T follicular helper cell (primary cell): ENCODE results near the gene MEGF6.

Experiments used
- DNase-seq: peaks from one replicate; pipeline ENCODE4 v3.0.0-alpha.2; 2020; ENCODE audit warnings: low read depth

The MEGF6 gene

DNA sequence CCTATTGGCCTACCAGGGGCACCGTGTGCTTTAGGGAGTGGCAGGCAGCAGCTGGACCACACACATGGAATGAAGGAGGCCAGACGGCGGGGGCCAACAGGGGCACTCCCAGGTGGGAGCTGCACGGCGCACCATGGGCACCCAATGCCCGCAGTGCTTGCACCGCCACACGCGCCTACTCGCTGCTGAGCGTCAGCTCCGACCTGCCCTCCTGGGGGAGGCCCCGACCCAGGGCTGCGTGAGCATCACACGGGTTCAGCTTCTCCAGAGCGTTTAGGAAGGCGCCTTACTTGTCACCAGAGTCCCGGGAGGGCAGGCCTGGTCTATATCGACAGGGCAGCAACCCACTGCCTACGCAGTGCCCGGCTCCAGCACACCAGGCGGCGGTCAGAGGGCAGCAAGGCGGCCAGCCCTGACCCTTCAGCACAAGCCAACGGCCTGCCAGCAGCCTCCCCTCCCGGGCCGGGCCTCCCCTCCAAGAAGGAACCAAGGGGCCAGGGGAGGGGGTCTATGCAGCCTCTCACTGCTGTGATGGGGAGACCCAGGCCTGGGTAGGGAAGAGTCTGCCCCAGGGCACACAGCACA is 91.9 kb downstream of the MEGF6 start:
- no peak for DNase-seq

DNA sequence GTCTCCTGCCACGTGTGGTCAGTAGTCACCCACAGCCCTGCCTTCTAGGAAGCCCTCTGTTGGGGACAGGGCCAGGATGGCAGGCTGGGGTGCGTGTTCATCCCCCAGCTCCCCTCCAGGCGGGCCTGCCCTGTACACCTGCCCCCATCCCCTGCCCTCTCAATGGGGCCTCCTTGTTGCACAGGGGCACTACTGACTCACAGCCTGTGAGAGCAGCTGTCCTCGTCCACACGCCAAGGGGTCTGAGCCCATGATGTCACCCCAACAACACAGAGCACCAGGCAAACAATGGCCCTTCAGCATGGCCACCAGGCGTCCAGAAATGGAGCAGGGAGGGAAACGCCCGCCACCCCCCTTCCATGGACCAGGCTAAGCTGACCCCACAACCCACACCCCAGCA is 92.6 kb downstream of the MEGF6 start:
- DNase-seq = no peak

- peak; percentile 15 for DNase-seq
Measured at GRCh38 chr1:3518256-3518655, 93.1 kb downstream of the MEGF6 start.

GRCh38 chr1:3516911-3517675 is 94.2 kb downstream of the MEGF6 start:
- DNase-seq = no peak

DNA sequence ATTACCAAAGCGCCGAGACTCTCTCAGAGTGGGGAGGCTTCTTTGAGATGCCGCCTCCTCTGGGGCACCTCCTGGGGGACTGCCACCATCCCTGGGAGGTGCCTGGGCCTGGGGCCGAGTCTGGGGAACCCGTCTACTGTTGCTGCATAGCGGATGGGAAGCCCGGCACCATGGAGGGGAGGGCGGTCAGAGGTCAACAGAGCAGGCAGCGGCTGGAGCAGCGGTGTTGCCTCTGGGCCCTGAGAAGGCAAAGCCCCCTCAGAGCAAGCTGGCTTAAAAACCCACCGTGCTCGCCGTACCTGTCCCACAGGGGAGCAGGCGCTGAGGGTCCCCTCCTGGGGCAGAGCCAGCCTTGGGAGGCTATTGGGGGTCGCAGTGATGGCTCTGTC is 94.8 kb downstream of the MEGF6 start:
- DNase-seq = no peak

DNA sequence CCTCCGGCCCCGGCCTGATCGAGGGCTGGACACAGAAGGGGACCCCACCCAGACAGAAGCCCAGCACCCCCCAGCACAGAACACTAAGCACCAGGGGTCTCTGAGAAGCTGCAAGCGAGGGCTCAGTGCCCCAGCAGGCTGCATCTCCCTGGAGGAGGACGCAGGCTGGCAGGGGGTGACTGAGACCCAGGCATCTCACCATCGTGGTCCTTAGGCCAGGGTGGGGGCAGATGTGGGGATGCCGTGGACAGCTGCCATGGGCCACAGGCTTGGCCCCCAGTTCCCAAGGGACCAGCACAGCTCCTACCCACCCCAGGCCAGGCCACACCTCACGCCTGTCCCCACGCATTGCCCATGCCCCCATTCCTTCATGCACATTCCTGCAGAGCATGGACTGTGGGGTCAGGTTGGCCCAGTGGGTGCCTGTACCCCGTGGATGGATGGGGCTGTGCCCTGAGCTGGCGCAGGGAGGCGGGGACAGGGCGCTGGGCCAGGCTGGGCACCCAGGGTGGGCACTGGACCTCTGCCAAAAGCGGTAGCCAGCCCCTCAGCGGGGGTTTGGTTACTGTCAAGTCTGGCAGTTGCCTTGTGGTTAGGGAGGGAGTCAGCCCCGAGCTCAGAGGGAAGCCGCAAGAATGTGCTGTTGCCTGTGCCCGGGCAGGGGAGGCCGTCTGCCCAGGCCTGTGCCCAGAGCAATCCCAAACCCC is 95.4 kb downstream of the MEGF6 start:
- DNase-seq = no peak

GRCh38 chr1:3515272-3515671 is 96.0 kb downstream of the MEGF6 start:
- no peak for DNase-seq

DNA sequence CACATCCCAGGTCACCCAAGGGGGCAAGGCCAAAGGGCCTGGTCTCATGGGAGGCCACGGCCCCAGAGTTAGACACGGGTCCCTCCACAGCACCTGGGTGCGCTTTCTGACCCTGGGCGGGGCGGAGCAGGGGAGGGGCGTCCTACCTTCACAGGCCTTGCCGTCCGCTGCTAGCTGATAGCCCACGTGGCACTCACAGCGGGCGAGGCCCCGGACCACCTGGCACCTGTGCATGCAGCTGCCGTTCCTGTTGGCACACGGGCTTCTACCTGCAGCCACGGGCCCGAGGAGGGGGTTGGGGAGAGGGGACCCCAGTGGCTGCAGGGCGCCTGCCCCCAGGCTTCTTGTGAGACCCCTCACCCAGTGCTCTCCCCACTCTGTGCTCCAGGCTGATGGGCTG is 96.9 kb downstream of the MEGF6 start:
- no peak for DNase-seq

- no peak for DNase-seq
Measured at GRCh38 chr1:3511856-3512255, 99.5 kb downstream of the MEGF6 start.

DNA sequence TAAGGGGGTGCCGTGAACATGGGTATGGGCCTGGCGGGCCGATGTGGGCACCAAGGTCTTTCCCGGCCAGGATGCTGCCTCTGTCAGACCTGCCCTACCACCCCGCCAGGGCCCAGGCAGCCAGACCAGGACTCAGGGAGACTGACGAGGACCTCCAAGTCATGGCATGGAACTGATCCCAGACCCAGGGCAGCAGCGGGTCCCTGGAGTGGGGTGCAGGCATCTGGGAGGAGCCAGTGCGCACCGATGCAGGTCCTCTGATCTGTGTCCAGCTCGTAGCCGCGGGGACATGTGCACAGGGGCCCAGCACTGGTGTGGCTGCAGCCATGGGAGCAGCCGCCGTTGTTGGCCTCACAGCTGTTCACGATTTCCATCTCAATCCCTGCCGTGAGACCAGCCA is 100.0 kb downstream of the MEGF6 start:
- no peak for DNase-seq

DNA sequence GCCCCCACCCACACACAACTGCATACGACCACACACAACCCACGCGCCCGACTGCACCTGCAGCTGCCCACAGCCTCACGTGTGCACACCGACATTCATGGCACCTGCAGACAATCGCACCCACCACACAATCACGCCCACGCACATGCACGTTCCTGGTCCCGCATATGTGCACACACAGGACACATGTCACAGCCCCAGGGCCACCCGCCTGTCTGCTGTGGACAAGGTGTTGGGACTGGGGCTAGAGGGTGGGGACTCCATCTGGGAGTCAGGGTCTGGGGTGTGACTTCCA is 100.4 kb downstream of the MEGF6 start:
- no peak for DNase-seq

DNA sequence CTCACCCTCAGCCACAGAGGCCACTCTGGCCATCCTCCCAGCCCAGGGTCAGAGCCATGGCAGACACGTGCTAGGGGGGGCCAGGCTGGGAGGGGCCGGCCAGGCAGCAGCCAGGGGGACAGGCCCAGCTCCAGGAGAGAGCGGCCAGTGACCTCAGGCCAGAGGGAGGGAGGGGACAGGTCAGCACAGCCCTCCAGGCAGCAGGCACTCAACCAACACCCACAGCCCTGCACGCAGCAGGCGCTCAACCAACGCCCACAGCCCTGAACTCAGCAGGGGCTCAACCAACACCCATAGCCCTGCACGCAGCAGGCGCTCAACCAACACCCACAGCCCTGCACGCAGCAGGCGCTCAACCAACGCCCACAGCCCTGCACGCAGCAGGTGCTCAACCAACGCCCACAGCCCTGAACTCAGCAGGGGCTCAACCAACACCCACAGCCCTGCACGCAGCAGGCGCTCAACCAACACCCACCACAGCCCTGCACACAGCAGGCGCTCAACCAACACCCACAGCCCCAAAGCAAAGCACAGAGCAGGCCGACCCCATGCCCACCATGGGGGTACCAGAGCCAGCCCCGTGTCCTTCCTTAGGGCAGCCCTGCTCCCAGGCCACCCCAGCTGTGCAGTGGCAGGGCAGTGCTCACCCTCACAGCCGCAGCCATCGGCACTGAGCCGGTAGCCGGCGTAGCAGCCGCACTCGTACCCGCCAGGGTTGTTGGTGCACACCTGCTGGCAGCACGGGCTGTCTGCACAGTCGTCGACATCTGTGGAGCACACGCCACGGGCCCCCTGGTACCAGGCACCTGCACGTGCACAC is 101.0 kb downstream of the MEGF6 start:
- no peak for DNase-seq

- no peak for DNase-seq
Measured at GRCh38 chr1:3509721-3510120, 101.6 kb downstream of the MEGF6 start.

- no peak for DNase-seq
Measured at GRCh38 chr1:3508757-3509415, 102.4 kb downstream of the MEGF6 start.

DNA sequence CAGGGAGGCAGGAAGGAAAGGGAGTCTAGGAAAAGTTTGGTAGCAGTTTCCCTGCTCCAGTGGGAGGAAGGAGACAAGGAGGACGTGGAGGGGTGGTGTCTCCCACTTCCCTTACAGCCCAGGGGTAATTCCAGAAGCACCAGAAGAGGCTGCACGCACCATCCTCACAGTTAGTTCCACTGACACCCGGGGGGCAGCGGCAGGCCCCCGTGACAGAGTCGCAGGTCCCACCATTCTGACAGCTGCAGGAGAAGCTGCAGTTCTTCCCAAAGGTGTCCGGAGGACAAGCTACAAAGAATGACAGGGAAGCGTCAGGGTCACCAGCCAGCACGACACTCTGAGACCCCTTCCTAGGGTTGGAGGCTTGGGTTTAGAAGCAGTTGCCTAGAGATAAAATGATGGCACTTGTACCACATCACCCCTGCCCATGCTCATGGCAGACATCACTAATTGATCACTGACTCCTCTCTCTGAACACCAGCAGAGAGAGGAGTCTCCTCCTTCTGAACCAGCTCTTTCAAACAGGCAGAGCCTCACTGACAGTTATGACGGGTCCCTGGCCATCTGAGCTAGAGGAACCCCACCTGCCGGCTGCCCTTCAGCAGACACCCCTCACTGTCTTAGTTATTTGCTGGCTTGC is 103.6 kb downstream of the MEGF6 start:
- DNase-seq = no peak

GRCh38 chr1:3506943-3507342 is 104.4 kb downstream of the MEGF6 start:
- no peak for DNase-seq

- no peak for DNase-seq
Measured at GRCh38 chr1:3506041-3506440, 105.3 kb downstream of the MEGF6 start.

DNA sequence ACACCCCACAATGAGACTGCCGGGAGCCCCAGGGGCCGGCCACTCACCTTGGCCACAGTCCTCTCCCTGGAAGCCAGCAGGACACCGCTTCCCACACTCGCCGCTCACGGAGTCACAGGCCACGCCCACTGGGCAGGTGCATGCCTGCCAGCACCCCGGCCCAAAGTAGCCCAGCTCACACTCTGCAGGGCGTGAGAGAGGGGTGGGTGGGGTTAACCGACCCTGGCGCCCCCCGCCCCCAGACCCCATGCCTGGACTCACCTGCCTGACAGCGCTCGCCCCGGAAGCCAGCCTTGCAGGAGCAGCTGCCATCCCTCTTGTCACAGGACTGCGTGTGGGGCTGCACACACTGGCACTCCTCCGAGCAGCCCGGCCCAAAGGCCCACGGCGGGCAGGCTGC is 106.1 kb downstream of the MEGF6 start:
- no peak for DNase-seq

DNA sequence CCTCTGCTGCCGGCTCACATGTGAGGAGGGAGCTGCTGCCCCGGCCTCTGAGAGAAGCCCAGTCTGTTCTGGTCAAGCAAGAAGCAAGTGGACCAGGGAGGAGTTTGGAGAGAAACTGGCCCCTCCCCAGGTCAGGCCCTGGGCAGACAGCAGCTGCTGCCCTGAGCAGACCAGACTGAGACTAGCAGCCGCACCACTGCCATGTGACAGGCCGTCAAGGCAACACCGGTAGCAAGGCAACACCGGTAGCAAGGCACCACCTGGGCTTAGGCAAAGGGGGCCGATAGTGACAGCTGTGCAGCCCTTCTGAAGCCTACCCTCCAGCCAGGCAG is 106.5 kb downstream of the MEGF6 start:
- no peak for DNase-seq

GRCh38 chr1:3504151-3504821 is 107.0 kb downstream of the MEGF6 start:
- DNase-seq = no peak

- no peak for DNase-seq
Measured at GRCh38 chr1:3503525-3503886, 107.8 kb downstream of the MEGF6 start.
